GM10847 (cell line): ENCODE data around the gene MICOS13.

Experiments used
- POLR2A ChIP-seq: IDR thresholded peaks from 2 replicates; pipeline ENCODE4 v1.6.1; 2011; ENCODE audit not compliant: insufficient read length; ENCODE audit errors: extremely low read depth

Gene MICOS13

GRCh38 chr19:5684694-5685430, 4.5 kb upstream of the MICOS13 start:
- no peak for TF ChIP-seq POLR2A

DNA sequence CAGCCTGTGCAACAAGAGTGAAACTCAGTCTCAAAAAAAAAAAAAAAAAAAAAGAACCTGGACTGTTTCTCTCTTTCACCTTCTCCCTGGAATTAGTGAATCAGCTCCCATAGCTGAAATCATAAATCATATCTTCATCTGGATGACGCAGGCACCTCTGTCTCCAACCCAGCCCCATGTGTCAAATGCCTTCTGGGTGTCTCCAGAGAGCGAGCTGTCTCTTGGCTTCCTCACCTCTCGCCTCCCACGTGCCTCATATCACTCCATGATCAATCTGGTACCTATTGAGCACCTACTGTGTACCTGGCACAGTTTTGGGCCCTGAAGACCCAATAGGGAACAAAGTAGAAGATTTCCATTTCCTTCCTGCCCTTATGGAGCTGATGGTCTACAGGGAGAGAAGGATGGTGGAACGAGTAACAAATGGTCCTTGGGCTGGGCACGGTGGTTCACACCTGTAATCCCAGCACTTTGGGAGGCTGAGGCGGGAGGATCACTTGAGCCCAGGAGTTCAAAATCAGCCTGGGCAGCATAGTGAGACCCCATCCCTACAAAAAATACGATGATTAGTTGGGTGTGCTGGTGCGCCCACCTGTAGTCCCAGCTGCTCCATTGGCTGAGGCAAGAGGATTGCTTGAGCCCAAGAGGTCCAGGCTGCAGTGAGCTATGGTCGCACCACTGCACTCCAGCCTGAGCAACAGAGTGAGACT, 3.0 kb upstream of the MICOS13 start:
- TF ChIP-seq POLR2A = no peak

DNA sequence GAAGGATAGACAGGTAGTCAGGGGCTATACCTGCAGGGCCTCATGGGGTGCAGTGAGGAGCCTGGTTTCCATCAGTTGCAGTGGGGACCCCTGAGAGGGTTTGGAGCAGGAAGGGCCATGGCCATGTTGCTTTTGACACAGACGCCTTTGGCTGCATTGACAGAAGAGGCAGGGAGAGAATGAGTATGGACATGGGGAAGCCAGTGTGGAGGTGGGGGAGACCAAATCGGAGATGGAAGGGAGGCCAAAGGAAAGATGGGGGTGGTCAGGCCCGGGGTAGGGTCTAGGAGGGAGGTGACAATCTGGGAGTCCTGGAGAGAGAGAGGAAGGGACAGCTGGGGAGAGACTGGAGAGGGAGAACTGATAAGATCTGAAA, 1.8 kb upstream of the MICOS13 start:
- TF ChIP-seq POLR2A = no peak

DNA sequence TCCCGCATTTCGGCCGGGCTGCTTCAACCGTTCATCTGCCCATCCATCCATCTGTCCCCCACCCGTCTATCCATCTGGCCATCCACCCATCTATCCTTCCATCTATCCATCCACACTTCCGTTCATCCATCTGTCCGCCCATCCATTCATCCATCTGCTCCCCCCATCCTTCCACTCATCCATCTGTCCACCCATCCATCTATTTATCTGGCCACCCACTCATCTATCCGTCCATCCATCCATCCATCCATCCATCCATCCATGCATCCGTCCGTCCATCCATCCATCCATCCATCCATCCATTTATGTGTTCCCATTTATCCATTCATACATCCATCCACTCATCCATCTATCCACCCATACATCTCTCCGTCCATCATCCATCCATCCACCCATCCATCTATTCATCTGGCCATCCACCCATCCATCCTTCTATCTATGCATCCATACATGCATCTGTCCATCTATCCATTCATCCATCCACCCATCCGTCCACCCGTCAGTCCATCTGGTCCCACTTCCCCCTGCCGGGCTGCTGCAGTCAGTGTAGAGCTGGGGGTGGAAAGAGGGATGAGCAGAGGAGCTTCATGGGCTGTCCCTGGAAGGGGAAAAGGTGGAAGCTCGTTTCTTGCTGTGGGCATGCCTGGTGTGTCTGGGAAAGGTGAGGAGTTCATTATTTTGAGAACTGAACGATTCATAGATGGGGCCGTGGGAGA, 1.2 kb upstream of the MICOS13 start:
- no peak for TF ChIP-seq POLR2A

DNA sequence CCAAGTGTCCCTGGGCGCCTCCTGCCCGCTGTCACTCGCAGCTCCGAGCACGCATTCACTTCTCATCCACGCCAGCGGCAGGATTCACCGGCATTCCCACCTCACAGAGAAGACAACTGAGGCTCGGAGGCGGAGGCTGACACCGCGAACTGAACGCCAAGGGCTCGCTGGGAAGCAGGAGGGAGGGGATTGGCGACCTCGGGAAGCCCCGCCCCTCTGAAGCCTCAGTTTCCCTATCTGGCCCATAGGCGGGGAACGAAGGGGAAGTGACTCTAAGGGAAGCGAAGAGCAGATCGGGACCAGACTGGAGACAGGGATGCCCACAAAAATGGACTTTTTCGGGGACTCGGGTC, 256 bp downstream of the MICOS13 start:
- no peak for TF ChIP-seq POLR2A

GRCh38 chr19:5679289-5680083, 830 bp downstream of the MICOS13 start:
- TF ChIP-seq POLR2A = no peak

- TF ChIP-seq POLR2A = no peak
Observed at GRCh38 chr19:5678071-5678718, 2.1 kb downstream of the MICOS13 start.

GRCh38 chr19:5677580-5677979, 2.7 kb downstream of the MICOS13 start:
- TF ChIP-seq POLR2A = no peak

DNA sequence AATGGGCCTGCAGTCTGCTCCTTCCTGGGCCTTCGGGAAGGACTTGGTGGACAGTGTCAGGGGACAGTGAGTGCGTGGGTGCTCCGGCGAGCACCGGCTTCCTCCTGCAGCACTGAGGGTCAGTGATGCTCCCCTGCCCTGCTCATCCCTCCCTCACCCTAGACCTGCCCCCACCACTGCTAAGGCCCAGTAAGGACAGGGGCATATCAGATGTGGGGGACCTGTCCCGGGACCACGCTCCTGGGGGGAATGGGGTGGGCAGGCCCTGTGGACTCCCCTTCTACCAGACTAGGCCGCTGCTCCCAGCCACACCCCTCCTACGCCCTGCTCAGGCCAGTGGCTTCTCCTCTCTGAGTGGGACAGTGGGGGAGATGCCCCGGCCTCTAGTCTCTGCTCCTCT, 3.2 kb downstream of the MICOS13 start:
- TF ChIP-seq POLR2A = no peak

DNA sequence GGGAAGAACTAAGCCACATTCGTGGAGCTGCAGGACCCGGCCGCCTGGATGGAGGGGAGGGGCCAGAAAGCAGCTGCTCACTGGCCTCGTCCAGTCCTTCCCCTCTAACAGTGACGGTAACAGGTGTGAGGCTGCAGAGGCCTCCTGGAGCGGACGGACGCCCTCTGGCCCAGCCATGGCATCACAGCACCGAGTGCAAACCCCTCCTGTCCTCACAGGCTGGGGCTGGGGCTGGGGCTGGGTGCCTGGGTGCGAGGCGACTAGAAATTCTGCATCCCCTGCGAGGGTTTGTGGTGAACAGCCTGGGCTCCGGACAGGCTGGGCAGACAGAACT, 3.6 kb downstream of the MICOS13 start:
- TF ChIP-seq POLR2A = no peak

DNA sequence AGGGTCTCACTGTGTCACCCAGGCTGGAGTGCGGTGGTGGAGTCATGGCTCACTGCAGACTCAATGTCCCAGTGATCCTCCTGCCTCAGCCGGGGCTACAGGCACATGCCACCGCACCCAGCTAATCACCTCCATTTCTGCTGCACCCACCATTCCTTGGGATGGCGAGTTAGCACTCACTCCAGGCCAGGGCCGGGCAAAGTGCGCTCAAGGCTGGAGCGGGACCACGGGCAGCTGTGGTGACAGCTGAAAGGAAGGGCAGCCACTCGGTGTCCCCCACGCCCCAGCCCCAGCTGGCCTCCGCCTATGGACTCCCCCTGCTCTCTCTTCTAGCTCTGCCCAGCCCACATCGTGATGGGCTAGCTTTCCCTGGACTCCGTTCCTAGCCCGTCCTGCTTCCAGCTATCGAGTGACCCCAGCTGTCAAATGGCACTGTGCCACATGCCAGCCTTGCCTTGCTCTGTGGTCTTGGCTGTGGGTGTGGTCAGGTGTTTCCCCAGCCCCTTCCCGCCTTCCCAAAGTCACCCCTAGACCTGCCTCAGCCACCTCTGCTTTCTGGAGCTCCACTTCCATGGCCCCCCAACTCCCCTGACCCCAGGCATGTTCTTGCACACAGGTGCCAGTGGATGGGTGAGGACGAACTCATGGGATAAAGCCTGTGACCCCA, 4.1 kb downstream of the MICOS13 start:
- no peak for TF ChIP-seq POLR2A

- no peak for TF ChIP-seq POLR2A
Observed at GRCh38 chr19:5674714-5675113, 5.6 kb downstream of the MICOS13 start.

DNA sequence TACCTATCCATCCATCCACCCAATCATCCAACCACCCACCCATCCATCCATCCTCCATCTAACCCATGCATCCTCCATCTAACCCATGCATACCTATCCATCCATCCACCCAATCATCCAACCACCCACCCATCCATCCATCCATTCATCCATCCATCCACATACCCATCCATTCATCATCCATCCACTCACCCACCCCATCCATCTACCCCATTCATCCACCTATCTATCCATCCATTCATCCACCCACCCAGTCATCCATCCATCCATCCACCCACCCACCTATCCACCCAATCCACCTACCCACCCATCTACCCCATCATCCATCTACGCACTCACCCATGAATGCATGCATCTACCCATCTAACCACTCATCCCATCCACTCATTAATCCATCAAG, 6.6 kb downstream of the MICOS13 start:
- TF ChIP-seq POLR2A = no peak

DNA sequence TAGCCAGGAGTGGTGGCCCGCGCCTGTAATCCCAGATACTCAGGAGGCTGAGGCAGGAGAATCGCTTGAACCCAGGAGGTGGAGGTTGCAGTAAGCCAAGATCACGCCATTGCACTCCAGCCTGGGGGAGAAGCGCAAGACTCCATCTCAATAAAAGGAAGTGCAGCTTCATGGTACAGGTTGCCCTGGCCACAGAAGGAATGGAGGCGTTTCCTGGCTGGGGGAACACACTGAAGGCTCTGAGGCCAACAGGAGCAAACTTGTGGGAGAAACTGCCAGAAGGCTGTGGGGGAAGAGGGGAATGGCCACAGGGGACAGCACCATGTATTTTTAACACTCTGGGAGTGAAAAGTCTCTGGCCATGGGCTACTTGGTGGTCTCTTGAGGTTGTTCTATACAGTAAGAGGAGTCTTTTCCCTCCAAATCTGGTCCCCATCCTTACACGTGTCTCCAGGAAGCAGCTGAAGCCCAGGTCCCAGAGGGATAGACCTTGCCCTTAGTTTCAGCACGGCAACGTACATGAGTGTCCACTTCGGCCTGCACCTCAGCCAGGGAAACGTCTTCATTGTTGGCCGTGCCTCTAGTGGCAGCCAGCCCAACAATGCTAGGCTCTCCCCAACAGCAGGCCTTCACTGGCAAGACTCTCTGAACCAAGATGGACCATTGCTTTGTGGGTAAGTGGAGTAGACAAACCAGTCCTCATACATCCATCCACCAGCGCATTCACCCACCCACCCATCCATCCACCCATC, 7.4 kb downstream of the MICOS13 start:
- TF ChIP-seq POLR2A = no peak
